Limb (tissue), 2 donors: Measurements from ENCODE around the gene GBX2.

Source experiments
- DNase-seq, 2 donors: peaks; one replicate each; pipeline ENCODE4 v3.0.0-alpha.2; 2016; ENCODE audit errors: extremely low spot score in 2 of 2

The GBX2 gene

DNA sequence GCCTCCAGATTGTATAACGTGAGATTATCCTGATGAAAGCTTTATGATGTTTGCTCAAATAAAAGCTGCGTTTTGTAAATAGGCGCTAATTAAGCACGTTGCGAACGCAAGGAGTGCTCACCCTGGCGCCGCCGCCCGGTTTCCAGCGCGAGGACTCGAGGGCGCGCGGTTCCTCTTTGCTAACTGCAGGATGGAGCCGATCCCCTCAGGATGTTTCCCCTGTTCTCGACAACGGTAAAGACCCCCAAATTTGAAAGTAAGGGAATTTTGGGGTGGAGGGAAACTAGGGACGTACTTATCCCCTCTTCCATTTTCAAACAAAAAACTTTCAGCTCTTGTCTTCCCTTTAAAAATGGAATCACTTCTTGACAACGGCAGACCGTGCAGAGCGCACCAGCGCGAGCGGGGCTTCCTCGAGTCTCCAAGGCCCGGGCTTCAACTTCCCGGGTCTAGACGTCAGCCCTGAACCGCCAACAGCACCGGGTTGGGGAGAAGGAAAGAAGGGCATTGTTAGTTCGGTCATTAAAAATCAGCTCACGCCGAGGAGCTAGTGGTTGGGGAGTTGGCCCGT lies 1.1 kb upstream of the GBX2 start:
- DNase-seq = peak in 1 of 2 donors; percentile 64

DNA sequence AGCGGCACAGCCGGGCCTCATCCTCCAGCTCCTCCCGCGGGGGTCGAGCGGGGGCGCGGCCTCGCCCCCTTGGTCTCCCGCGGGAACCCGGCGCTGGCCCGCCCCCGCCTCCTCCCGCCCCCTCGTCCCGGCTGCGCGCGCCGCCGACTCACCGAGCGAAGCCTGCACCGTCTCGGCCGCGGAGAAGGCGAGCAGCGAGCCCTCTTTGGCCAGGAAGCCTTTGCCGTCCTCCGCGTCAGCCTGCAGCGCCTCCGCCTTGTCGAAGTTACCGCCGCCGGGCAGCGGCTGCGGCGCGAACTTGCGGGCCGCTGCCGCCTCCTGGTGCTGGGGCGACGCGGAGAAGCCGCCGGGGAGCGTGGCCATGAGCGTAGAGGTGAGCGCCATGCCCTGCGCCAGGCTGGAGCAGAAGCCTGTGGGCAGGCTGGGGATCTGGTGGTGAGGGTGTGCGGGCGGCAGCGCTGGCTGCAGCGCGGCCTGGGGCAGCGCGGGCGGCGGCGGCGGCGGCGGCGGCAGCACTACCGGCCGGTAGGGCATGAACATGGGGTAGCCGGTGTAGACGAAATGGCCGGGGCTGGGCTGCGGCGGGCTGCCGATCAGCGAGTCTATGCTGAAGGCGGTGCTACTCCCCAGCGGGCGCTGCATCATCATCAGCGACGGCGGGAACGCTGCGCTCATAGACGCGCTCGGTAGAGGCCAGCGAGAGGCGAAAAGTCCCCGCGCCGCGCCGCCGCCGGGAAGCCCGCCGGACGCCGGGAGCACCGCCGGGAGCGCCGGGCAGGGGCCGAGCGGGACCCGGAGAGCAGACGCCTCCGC lies 683 bp downstream of the GBX2 start:
- DNase-seq = peak in 1 of 2 donors; percentile 66

DNA sequence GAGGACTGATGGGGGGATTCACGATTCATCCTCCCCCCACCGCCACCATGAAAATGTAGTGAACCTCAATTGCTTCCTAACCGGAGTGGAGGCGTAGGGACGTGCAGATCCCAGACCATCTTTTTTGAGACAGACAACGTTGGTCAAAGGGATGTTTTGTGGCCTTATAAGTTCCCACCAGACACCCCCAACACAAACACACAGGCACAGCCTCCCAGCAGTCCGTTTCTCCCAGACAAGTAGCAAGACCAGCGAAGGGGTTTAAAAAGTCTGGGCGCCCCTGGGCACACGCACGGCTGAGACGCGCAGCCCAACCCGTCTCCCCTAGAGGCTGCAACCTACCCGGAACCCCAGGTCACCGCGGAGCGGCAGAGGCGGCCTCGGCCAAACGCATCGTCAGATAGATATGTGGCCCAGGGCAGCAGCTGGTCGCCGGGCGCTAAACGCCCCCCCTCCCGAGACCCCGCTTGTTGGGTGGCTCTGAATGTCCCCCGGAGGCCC lies 1.3 kb downstream of the GBX2 start:
- no peak for DNase-seq

DNA sequence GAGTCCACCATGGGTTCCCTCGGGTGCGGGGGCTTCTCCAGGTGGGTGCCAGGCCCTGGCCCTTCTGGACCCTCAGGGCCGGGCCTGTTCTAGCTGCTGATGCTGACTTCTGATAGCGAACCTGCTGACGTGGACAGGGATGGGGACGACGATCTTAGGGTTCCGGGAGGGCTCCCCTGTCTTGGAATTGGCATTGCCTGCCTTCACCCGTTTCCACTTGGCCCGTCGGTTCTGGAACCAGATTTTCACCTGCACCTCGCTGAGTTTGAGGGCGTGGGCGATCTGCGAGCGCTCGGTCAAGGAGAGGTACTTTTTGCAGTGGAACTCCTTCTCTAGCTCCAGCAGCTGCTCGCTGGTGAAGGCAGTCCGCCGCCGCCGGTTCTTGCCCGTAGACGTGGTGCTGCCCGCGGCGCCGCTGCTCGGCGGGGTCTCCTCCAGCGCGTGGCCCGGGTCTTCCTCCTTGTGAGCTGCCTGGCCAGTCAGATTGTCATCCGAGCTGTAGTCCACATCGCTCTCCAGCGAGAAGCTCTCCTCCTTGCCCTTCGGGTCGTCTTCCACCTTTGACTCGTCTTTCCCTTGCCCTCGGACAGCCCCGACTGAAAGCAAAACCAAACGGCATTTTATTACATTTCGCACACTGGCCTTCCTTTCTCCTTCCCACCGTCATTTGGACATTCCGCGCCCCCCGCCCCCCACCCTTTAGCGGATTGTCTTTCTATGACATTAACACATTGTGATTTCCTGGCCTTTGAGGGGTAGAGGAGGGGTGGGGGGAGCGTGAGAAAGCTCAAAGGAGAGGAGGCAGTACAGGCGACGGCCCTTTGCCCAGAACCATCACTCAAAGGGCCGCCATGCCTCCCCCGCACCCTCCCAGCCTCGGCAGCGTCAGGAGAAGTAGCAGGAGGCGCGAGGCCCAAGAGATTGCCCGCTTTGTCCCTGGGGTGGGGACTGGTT lies 2.1 kb downstream of the GBX2 start:
- DNase-seq = peak in 1 of 2 donors; percentile 67

DNA sequence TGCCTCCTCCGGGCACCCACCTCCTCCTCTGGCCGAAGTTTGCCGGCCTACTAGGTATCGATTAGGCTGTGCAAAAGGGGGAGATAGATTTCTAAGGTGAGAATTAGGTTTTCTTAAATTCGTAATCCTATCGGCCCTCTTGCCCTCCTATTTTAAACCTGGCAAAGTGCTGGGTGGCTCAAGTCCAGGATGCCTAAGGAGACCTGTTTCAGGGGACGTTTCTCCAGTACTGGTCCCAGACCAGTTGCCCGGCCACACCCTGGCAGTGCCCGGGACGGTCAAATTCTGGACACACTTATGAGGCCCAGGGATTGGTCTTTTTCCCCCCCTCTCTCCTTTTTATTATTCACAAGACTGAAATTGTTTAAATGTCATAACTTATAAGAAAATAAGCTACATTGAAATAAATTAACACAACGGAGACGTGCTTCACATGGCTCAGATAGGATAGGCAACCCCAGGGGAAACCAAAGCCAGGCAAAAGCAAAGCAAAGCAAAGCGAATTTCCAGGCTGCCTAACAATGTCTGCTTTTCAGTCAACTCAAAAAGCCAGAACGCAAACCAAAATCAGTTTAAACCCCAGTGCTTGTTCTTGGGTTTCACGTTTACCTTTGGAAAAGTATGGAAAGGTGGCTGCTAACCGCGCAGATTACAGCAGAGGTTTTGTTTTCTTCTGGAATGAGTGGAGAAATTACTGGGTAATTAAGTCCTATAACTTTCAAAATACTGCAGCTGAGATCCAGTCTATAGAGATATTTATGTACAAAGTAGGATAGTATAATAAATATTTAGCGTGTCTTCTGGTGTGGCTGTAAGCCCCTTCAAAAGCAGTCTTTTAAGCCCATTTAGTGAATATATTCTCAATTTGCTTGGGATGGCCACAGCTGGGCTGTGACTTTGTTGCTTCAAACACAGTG lies 3.0 kb downstream of the GBX2 start:
- no peak for DNase-seq

DNA sequence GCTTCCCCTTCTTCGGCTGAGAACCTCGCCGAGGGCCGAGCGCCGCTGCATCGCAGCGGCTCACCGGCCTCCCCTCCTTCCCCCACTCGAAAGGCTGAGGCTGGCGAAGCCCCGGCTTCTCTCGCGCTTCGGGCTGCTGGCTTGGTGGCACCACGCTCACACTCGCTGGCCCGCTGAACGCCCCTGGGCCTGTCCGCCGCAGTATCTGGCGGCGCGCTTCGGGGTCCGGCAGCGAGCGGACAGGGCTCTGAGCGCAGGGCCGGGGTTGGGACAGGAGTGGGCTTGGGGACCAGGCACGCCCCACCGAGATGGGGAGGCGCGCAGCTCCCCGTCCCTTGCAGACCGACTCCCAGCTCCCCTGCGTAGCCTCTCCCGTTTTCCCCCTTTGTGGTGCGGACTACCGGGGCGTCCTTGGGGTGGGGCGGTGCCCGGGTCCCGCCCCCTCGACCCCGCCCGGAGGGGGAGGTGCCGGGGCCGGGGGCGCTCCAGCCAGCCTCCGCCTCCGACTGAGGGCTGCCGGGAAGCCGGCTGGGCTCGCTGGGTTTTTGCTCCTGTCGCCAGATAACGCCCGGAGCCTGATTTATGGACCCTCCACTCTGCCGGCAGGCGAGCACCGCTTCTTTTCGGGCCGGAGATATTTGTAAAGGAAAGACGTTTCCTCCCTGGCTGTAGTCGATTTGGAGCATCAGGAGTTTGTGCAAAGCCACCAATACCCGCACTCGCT lies 3.8 kb downstream of the GBX2 start:
- peak in 1 of 2 donors; percentile 69 for DNase-seq

DNA sequence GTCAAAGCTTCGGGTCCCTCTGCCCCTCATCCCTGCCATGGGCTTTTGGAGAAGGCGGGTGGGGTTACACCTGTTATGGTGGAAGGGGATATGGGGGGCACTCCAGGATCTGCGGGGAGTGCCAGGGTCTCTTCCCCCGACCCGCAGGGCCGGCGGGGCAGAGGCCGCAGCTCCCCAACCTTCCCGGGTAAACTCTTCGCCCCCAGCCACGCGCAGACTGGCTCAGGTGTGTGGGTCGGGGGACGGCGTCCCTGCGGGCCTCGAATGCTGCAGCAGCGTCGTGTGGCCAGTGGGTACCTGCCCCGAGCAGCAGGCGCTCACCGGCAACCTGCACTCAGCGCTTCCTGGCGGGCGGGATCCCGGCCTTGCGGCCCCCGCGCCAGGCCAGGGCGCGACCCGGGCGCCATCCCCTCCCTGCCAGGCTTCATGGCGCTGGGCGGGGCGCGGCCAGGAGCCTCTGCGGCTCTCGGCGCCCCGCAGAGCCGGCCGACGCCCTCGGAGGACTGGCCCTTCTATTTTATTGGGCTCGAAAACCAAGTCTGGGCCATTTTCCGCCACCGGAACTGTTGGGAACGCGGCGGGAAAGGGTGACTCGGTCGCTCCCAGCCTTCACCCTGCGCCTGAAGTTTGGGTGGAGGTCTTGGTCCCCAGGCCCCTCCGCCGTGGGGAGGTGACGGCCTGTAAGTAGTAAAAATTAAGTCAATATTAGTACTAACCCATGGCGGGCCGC lies 4.5 kb downstream of the GBX2 start:
- DNase-seq = peak in 1 of 2 donors; percentile 41

DNA sequence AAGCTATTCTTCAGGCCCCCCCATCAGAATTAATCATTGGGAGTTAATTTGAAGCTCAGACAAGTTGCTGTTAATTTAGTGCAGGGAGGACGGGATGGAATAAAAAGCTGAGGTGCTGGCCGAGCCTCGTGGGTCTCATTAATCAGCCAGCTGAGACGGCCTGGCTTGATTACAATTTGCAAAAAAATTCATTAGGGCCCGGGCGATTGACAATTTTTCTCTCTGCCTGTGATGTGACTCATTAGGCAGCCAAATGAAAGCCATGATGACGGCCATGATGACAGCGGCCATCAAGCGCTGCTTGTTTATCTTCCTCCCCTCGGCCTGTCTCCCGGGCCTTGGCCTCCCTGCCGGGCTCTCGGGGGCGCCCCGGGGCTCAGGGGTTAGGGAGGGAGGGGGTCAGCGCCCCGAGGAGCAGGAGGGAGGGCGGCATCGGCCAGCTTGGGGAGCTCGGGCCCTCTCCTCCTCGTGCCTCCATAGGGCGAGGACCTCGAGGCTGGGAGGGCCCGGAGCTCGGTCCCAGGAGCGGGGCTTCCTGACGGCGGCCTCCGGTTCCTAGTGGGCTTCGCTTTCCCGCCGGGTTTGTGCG lies 5.2 kb downstream of the GBX2 start:
- peak in 1 of 2 donors; percentile 46 for DNase-seq

DNA sequence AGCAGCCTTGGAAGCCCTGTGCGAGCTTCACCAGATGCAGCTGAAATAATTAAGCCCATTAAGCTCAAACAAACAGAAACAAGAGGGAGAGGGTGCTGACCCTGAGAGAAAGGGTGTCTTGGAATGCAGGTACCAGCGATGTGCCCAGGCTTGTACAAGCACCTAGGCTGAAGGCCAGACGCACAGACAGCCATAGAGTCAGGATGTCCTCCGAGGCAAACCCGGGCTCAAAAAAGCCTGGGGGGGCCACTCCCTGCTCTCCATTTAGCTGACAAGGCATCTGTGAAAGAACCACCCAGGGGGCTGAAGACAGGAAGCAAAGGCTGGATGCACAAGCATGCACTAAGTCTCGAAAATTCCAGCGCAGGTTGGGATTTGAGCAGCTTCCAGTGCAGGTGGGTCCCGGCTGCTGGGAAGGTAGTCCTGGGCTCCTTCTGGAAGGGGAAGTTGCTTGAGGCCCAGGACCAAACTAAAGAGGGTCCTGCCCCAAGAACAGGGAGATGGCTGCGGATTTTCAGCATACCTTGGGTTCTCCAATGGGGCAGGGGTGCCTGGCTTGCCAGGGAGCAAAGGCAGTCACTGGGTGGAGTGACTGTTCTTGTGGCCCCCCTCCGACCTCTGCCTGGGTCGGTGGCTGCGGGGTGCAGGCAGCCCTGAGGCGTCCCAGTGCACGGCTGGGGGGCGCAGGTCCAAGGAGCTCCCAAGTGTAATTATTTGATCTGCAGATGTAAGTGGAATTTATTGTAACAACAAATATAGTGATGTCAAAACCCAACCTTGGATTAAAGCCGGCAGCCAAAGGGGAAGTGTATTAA lies 5.9 kb downstream of the GBX2 start:
- DNase-seq = no peak

DNA sequence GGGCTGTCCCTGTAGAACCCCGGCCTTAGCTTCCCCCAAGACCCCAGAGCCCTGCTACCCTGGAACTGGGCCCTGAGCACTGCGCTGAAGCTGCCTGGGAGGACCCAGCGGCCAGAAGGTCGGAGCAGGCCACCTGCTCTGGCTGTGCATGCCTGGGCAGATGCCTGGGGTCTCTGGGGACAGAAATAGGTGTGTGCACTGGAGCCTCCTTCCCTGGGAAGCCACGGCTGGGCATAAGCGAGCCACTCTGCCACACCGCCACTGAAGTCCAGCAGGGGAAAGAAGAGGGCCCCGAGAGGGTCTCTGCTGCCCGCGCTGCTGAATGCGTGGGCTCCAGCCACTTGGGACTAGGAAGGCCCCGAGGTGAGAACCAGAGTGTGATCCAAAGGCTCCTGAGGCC lies 6.7 kb downstream of the GBX2 start:
- no peak for DNase-seq

DNA sequence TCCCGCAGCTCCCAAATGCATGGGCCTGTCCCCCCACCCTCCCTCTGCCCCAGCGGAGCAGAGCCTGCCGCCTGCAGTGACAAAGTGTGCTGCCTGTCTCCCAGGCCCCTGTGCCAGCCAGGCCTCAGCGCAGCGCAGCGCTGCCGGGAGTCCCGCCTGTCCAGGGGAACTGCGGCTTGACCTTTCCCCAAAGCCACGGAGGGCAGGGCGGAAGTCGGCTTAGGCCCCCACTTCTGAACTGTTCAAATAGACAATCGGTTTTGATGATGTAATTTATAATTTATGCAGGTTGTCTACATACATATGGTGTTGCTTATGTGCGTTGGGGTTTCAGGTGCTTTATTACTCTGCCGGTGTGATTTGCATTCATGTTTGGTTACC lies 7.1 kb downstream of the GBX2 start:
- DNase-seq = no peak

DNA sequence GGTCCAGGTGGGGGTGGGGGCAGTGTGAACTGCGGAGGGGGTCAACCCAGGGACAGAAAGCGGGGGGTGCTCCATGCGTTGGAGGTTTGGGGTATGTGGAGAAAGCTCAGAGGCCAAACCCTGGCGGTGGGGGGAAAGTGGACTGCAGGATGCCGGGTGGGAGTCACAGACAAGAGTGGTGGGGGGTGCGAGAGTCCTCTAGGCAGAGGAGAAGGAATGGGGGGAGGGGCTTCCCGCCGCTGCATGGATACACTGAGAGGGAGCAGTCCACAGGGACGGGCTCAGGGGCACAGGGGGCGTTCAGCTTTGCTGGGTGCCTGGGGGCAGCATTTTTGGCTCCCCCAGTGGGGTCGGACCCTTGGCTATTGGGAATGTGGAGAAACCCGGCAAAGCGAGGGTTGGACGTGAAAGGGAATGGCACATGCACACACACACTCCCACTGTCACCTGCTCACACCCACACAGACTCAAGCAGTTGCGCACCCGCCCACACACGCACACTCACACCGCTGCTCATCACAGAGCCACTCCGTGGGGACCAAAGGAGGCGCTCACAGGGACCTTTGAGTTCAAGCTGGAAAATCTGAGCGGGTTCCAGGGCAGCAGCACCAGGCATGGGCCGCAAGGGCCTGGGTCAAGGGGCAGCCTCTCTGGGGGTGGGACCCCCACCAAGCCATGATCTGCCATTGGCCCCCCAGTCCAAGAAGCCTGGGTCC lies 7.7 kb downstream of the GBX2 start:
- no peak for DNase-seq

DNA sequence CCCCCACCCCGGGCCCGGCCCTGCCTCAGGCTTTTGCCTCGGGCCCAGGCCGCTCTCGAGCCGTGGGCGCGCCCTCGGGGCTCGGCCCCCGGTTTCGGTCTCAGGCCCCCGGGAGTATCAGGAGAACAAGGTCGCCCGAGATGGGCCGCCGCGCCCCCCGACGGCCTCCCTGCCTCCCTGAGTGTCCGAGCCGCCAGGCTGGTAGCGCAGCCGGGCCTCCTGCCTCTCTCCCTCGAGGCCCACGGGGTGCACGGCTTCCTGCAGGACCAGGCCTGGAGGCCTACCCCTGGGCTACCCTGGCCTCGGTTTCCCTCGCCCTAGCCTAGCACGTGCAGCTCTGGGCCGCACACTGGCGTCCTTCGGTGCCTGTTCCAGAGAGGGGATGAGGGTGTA lies 8.4 kb downstream of the GBX2 start:
- DNase-seq = no peak

DNA sequence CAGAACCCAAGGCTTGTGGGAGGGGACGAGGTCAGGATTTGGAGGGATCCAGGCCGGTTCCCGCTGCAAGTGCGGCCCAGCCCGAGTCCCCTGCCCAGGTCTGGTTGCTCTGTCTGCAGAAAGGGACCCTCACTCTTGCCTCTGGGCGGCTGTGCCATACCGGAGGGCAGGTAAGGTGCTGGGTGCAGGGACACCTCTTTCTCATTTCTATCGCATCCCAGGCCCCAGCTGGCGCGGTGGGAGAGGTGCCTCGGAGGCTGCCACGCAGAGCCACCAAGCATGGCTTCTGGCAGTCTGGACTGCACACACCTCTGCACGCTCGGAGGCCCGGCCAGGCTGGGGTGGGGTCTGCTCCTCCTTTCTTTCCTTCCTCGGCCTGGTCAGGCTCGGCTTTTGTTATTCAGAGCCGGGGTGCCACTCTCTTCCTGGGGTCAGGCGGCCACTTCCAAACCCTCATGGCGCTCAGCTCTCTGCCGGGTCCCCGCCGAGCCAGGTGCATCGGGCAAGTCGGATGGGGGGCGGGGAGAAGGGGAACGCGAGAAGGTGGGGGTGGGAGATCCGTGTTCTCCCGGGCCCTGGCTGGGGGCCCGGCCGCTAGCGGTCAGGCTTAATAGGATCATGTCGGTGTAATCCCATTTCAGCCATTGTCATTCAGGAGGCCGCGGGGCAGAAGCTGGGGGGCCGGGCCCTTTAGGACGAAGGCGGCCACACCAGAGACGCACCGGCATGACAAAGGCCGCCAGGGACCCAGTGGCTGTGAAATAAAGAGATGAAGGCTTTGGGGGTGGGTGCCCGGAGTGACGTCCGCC lies 9.0 kb downstream of the GBX2 start:
- DNase-seq = no peak

DNA sequence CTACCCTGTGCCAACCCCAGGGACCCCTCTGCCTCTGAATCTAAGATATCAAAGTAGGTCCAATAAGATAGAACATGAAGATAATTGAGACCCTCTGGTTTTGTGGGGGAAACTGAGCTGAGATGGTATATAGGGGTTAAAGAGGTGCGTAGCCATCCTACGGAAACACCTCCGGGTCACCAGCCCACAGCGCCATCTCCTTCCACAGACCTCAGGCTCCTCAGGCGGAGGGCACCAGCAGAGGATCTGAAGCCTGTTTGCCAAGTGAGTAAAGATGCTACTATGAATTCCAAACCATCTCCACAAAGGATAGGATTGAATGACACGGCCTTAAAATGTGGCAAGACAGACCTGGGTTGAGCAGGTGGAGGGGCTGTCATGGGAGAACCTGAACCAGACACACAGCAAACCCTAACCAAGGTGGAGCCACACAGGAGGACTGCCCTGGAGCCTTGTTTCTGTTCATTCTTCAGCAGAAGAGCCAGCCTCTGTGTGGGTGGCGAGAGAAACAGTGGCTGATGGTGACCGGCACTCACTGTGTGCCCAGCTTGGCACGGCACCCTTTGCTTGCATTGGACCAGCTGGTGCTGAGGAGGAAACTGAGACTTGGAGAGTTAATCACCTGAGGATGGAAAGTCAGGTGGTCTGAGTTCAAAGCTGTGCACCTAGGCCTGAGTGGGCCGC lies 10.2 kb downstream of the GBX2 start:
- DNase-seq = no peak

DNA sequence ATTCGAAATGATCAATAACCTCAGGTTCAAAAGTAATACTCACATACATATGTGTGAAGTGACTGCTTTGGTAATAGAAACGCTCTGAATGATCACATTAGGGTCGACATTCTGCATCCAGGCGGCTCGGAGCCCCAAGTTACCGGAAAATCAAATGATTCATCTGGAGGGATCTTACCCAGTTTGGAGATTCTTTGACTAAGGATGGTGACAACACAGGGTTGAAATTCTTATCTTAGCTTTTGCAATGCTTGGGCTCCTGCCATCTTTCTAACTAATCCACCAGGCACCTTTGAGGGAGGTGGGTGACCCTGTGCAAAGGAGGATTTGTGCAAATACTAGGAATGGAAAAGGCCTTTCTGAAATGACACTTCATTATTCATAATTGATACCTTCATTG lies 10.8 kb downstream of the GBX2 start:
- no peak for DNase-seq
